Measurements from ENCODE around the gene COL6A3.

GRCh38 chr2:237276716-237277490 lies 137.1 kb downstream of the COL6A3 start:
- TF ChIP-seq CTCF (IDR thresholded peaks at IDR 0.05): no peak
- no peak for TF ChIP-seq POLR2A (IDR thresholded peaks at IDR 0.05)

Measured in lower leg skin (tissue), 3 donors.